Measurements from ENCODE around the gene MYO9A.
A peak's percentile ranks its signal among the peaks of the same experiment; 100 is the strongest.
"Not testable (repeated sequence)": the region's sequence is repeated elsewhere in the genome, so short reads cannot be mapped to it uniquely, and the experiment has no call there.

MYO9A gene

DNA sequence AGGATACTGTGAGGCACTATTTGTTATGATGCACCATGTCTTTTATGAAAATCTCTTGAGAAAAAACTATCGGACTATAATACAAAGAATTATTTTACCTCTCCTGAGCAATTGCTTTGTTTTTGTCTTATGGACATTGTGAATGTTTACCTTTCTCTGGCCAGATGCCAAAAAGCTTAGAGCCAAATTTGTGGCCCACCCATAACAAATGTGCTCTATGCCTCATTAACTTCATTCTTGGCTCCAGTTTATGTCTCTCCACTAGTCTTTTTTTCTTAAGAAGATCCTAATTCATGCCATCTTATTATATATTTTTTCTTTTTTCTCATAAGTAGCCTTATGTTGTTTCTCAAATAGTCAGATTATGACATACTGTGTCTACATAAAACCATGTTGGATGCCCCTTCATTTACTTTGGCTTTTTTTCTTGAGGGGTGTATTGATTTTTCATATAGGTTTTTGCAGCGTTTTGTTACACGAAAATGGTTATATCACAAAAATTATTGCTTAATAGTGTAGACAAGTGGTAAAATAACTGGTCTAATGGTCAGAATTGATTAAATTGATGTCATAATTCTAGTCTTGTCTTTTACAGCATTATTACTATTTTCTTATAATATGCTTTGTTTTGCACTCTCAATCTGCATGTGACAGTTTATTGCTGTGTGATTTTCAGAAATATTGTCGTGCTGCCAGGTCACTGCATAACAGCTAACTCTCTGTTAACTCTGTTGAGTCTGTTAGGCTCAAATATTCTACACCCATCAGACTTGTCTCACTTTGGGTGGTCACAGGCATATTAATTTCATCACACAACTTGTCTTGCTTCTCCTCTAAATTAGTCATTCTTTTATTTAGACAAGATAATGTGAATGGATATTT, 18.5 kb upstream of the MYO9A start:
- peak; percentile 48 for DNase-seq

DNA sequence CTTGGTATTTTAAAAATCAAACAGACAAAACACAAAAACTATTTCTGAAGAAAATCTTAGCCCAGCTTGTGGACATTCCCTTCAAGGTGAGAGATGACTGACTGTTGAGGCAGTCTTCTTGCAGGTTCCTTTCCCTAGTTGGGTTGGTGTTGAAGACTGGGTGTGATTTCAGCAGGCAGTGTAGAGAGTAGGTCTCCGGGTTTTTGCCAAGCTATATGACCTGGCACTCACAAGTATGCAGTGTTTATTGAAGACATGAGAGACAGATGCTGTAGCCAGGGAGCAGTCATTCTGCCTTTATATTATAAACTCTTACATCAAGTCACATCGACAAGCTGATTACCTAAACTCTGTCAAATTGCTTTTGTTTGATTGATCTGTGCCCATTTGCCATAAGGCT, 17.8 kb upstream of the MYO9A start:
- no peak for DNase-seq

DNA sequence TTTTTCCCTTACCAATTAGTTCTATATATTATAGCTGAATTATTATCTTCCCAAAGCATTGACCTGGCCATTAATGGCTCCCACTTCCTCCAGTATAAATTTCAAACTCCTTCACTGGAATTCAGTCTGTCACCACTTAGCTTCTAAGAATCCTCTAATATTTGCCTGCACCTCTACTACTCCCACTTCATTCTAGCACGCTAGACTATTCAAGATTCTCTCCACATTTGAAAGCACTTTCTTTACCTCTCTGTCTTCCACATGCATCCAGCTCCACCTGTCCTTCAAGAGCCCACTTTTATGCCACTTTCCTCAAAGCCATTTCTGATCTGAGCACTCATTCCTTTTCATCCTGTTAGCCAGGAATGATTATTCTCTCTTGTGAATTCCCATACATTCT, 15.3 kb upstream of the MYO9A start:
- no peak for DNase-seq

DNA sequence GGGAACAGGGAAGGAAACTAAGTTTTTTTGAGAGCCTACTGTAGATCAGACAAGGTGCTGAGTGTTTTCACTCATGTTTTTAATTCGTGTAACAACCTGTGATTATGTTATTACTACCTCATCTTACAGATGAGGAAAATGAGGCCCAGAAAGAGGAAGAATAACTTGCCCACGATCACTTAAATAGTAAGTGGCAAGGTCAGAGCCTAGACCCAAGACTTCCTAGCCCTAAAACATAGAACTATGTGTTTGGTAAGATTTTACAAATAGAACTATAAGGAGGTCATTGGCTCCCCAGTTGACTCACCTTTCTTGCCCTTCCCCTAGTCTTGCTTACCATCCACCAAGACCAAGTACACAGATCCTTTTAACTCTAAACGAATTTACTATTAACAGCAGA, 14.0 kb upstream of the MYO9A start:
- no peak for DNase-seq

DNA sequence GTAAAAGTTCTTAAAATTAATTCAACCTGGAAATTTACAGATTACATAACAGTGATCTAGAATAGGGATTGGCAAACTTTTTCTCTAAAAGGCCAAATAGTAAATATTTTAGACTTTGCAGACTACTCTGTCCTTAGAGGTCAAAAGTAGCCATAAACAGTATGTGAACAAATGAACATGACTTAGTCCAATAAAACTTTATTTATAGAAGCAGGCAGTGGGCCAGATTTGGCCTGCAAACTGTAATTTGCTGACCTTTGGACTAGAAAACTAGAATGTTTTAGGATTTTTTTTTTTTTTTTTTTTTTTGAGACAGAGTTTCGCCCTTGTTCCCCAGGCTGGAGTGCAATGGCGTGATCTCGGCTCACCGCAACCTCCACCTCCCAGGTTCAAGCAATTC, 12.3 kb upstream of the MYO9A start:
- no peak for DNase-seq

DNA sequence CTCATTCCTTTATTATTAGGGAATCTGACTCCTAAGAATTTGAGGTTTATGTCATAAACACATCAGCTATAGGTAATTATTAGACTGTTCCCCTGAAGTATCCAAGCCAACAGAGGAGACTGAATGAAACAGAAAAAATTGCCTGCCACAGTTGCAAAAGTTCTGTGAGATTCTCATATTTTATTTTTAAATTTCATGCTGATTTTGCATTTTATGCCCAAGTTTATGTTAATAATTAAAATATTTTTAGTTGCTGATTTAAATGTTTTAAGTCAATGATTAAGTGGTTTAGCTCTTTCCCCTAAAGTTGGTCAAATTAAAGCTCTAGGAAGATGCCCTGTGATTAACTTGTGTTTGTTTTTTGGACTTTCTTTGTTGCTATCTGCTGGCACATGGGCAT, 10.4 kb upstream of the MYO9A start:
- DNase-seq, result no peak

DNA sequence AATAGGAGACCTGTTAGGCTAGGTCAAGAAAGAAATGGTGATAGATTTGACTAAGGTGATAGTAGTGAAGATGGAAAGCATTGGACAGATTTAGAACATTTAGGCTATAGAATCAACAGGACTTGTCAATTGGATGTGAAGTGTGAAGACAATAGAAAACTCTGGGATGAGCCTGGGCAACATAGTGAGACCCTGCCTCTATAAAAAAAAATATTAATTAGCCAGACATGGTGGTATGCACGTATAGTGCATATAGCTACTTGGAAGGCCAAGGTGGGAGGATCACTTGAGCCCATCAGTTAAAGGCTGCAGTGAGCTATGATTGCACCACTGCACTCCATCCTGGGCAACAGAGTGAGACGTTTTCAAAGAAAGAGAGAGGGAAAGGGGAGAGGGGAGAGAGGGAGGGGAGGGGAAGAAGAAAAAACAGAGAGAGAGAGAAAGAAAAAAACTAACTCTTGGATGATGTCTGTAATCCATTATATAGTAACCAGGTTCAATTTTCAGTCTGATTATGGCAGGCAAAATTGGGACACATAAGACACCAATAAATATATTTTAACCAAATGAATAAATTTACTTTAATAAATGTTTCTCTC, 9.9 kb upstream of the MYO9A start:
- no peak for DNase-seq

DNA sequence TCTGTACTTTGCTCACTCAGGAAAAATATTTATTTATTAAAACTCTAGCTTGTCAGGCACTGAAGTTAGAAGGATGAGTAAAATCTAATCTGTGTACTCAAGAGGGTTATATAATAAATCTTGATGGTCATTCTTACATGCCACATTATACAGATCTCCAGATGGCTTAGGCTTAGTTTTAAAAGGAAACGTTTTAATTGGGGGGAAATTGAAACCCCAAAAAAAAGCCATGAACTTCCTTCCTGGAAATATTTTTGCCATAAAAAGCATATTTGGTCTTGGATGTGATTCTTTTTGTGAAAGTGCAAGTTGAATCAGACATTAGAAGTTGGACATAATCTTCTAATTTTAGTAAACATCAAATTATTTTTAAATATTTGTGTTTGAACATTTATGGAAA, 6.3 kb upstream of the MYO9A start:
- DNase-seq, result no peak

DNA sequence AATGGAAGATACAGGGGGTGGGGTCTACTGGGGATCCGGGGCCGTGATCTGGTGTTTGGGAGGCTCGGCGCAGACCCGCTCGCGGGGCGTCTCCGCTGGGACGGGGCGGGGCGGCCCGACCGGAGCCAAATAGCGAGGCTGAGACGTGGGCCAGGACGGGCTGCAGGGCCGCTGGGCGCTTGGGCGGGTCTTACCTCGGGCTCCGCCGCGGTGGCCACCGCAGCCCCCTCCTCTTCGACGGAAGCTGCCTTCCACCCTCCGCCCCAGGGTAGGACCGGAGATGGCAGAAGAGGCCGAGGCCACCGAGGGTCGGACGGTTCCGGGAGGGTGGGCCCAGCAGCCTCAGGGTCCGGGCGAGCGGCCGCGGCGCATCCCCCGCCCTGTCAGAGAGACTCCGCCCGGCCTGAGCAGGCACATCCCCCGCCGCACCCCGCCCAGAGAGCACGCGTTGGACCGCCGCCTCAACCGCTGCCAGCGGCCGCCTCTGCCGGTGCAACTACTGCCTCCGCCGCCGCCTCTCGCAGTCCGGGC, 399 bp downstream of the MYO9A start:
- DNase-seq, result no peak

DNA sequence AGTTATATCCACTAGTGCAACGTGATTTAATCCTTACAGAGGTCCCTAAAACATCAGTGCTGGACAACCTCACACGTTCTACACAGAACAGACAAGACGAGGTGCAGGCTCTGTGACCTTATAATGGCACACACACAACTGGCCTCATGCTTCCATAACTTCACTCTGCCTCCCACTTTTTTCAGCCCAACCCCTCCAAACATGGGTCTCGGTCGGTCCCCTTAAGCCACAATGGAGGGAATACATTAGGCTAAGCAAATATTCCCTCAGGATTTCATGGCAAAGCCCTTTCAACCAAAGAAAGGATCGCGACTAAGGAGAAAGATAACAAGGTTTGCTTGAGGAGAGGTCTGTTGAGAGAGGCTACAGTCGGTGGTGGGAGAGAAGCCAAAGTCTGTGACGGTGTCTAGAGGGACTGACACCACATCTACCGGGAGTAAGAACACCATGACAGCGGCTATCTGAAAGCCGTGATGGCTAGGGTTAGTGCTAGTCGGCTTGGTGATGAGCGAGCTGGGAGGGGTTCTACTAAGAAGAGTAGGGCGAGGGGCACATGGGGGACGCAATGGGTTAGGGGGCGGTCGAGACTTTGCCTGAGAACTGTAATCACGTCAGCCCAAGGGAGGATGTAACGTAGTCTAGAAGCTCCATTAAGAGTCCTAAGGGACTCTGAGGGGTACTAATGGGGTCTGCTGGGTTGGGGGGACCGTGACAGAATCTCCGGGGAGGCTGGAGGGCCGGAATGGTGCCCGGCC, 1.0 kb downstream of the MYO9A start:
- DNase-seq, result no peak

DNA sequence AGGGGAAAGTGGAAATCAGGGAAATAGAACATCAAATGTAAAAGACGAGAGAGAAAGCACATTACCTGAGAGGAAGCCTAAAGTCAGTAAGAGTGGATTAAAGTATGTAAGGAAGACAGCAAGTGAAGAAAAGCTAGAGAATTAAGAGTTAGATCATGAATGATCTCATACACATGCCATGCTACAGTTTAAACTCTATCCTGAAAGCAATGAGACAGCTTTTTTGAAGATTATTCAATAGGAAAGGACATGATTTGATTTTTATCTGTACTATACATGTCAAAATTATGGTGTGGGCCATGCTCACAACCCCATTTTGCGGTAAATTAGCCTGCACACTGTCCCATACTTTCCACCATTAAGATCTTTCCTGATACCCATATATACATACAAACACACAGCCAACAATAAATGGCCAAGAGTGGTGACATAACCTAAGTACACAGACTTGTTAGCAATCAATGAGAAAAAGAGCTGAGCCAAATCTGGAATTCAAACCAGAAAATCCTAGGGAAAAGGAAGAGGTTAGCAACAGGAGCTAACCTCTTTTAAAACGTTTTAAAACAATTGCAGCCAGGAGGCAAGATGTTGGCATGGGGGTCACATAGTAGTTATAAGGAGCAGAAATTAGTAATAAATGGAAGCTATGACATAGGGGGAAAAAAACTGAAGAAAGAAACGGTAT, 4.5 kb downstream of the MYO9A start:
- no peak for DNase-seq

DNA sequence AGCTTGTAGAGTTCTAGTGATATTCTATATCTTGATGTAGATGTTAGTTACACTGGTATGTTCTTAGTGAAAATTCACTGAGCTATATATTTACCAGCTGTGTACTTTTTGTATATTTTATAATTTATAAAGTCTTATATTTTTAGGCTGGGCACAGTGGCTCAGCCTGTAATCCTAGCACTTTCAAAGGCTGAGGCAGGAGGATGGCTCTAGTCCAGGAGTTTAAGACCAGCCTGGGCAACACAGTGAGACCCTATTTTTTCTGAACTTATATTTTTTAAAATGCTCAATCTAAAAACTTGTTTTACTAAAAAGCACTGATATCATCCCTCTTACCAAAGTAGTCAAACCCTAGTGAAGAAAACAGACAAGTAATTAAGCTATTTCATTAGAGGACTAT, 5.1 kb downstream of the MYO9A start:
- DNase-seq, result no peak

DNA sequence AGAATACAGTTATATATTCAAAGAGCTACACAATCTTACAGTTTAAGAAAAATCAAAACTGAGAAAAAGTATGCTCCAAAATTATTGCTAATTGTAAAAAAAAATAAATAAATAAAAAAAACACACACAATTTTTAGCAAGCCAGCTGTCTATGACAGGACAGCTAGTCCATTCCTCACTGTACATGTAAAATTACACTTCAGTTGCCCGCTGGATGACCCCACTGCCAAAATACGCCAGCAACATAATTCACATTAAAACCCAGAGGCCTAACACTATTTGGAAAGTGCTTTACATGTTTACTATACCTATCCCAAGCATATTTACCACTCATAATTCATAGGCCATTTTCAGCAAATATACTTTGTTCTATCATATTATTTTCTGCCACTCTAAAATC, 5.8 kb downstream of the MYO9A start:
- no peak for DNase-seq

DNA sequence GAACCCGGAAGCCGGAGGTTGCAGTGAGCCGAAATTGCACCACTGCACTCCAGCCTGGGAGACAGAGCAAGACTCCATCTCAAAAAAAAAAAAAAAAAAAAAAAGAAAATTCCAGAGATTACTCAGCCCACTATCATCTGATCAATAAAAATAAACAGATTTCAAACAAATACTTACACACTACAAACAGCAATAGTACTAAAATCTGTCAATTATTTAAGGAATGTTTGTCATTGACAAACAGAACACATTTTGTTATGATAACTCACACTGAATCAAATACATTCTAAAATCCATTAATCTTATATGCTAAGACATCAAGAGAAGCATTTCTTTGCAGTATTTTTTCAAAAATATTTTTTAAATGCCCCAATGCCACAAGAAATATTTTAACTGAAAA, 7.6 kb downstream of the MYO9A start:
- no peak for DNase-seq

DNA sequence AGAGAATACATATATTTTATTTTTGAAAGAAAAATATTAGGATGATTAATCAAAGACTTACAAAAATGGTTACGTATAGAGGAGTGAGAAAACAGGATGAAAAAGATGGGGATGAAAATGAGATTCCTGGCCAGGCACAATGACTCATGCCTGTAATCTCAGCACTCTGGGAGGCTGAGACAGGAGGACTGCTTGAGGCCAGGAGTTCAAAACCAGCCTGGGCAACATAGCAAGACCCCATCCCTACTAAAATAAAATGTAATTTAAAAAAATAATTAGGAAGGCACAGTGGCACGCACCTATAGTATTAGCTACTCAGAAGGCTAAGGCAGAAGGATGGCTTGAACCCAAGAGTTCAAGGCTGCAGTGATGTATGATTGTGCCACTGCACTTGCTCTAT, 11.9 kb downstream of the MYO9A start:
- no peak for DNase-seq

DNA sequence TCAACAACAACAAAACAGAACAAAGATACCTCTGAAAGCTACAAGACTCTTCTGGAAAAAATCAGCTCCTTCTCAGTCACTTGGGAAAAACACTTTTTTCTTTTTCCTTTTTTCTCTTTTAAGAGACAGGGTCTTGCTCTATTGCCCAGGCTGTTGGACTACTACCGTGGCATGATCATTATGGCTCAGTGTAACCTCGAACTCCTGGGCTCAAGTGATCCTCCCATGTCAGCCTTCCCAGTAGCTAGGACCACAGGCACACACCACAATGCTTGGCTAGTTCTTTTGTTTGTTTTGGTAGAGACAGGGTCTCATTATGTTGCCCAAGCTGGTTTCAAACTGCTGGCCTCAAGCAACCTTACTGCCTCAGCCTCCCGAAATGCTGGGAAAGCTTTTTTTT, 12.8 kb downstream of the MYO9A start:
- no peak for DNase-seq

DNA sequence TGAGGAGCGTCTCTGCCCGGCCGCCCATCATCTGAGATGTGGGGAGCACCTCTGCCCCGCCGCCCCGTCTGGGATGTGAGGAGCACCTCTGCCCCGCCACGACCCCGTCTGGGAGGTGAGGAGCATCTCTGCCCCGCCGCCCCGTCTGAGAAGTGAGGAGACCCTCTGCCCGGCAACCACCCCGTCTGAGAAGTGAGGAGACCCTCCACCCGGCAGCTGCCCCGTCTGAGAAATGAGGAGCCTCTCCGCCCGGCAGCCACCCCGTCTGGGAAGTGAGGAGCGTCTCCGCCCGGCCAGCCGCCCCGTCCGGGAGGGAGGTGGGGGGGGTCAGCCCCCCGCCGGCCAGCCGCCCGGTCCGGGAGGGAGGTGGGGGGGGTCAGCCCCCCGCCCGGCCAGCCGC, 17.4 kb downstream of the MYO9A start:
- DNase-seq, result not testable (repeated sequence)

DNA sequence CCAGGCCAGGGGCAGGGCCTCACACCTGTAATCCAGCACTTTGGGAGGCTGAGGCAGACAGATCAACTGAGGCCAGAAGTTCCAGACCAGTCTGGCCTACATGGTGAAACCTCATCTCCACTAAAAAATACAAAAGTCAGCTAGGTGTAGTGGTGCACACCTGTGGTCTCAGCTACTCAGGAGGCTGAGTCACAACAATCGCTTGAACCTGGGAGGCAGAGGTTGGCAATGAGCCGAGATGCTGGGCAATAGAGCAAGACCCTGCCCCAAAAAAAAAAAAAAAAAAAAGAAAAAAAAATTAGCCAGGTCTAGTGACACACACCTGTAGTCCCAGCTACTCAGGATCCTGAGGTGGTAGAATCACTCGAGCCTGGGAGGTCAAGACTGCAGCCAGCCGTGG, 18.8 kb downstream of the MYO9A start:
- no peak for DNase-seq

DNA sequence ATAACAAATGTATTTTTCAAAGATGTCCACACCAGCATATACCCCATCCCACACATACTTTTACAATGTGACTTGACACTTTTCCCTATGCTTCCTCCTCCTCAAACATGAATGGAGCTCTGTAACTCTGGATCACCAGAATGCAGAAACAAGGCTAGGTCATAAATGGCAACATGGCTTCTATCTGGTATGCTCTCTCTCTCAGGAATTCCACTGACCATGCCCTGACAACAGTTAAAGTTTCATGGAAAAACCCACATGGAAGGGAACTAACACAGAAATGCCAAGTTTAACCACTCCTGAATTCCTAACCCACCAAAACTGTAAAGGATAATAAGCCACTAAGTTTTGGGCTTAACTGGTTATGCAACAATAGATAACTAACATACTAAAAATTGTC, 19.9 kb downstream of the MYO9A start:
- DNase-seq, result no peak

DNA sequence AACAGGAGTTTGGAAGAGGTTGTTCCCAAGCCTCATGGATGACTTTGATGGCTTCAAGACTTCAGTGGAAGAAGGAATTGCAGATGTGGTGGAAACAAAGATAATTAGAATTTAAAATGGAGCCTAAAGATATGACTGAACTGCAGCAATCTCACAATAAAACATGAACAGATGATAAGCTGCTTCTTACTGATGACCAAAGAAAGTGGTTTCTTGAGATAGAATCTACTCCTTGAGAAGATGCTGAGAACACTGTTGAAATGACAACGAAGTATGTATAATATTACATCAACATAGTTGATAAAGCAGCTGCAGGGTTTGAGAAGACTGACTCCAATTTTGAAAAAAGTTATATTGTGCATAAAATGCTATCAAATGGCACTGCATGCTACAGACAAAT, 21.2 kb downstream of the MYO9A start:
- no peak for DNase-seq

DNA sequence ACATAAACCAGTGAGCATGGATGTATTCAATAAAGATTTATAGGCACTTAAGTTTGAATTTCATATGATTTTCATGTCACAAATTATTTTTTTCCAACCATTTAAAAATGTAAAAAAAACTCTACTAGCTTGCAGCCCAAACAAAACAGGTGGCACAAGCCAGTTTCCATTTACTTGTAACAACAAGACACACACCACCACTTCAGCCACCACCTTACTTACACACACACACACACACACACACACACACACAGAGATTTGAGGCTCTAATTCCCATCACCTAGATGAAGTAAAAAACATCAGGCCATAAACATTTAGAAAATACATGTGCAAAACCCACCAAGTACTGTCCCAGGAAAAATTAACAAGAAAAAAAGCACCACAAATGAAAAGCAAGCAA, 25.3 kb downstream of the MYO9A start:
- no peak for DNase-seq

DNA sequence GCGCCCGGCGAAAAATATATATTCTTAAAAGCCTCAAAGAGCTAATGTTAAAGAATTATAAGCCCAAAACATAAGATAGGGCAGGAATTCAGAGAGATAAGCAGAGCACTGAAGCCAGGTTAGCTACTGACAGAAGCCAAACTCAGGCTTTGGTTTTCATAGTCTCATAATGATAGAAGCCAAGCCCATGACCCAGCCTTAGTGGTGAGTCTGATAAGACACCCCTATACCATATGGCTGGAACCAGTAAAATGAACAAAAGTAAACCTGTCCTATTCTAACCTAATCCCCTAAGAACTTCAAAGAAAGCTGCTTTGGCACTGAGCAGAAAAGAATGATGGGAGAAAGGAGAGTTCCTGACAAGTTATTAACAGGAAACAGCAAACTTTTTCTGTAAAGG, 25.9 kb downstream of the MYO9A start:
- DNase-seq, result no peak

DNA sequence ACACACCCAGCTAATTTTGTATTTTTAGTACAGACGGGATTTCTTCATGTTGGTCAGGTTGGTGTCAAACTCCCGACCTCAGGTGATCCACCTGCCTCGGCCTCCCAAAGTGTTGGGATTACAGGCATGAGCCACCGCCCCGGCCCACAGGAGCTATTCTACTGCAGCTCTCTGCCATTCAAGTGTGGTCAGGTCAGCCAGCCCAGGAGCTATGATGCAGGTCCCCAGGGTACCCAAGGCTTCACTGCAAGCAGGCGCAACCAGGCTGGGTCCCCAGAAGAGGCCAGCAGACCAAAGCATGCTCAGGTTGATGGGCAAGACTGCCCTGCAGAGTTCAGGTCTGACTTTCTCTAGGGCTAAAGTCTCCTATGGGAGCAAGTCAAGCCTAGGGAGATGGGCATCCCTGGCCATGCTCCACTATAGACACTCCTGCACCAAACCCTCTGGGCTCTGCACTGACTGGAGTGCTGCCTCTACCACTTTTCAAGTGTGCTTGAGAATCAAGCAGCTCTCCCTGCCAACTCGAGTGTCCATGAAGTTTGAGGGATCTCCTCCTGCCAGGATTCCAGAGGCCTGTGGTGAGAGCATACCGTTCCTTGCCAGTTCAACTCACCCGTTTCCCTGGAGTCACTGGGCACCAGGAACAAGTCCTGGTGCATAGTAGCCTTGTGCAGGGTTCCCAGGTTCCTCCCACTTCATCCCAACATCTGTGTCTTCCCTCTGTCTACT, 30.9 kb downstream of the MYO9A start:
- no peak for DNase-seq

All from NCI-H1436 (cell line).